Stimulated activated CD4-positive, alpha-beta T cell treated with anti-CD3 and anti-CD28 coated beads, Interleukin-4, amount 100 ng/mL, for 48 hours (primary cell): Measurements from ENCODE around the gene TNFRSF14.
A peak's percentile ranks its signal among the peaks of the same experiment; 100 is the strongest.
"Not testable (repeated sequence)": the region's sequence is repeated elsewhere in the genome, so short reads cannot be mapped to it uniquely, and the experiment has no call there.

Experiments used
- DNase-seq, 2 donors: peaks; one replicate each; pipeline ENCODE4 v3.0.0-alpha.2; 2020; ENCODE audit warnings: low read depth in 2 of 2

The TNFRSF14 gene

GRCh38 chr1:2566101-2567045 is 10.2 kb downstream of the TNFRSF14 start:
- no peak for DNase-seq

- DNase-seq, result no peak
Observed at GRCh38 chr1:2567083-2567679, 11.0 kb downstream of the TNFRSF14 start.

GRCh38 chr1:2568187-2568816 is 12.1 kb downstream of the TNFRSF14 start:
- DNase-seq, result not testable (repeated sequence)

GRCh38 chr1:2569060-2569459 is 12.9 kb downstream of the TNFRSF14 start:
- DNase-seq, result no peak

GRCh38 chr1:2569703-2570102 is 13.5 kb downstream of the TNFRSF14 start:
- not testable (repeated sequence) for DNase-seq

- DNase-seq, result no peak
Observed at GRCh38 chr1:2570332-2570731, 14.2 kb downstream of the TNFRSF14 start.

GRCh38 chr1:2571348-2571747 is 15.2 kb downstream of the TNFRSF14 start:
- no peak for DNase-seq

- DNase-seq, result no peak
Observed at GRCh38 chr1:2573250-2573920, 17.2 kb downstream of the TNFRSF14 start.

GRCh38 chr1:2574350-2574749 is 18.2 kb downstream of the TNFRSF14 start:
- no peak for DNase-seq

GRCh38 chr1:2575801-2576663 is 19.9 kb downstream of the TNFRSF14 start:
- no peak for DNase-seq

- peak in 1 of 2 donors; percentile 32 for DNase-seq
Observed at GRCh38 chr1:2577565-2578075, 21.4 kb downstream of the TNFRSF14 start.

GRCh38 chr1:2578758-2579118 is 22.6 kb downstream of the TNFRSF14 start:
- no peak for DNase-seq

- DNase-seq, result no peak
Observed at GRCh38 chr1:2580691-2581090, 24.5 kb downstream of the TNFRSF14 start.

GRCh38 chr1:2582391-2582790 is 26.2 kb downstream of the TNFRSF14 start:
- DNase-seq, result no peak

- no peak for DNase-seq
Observed at GRCh38 chr1:2583331-2583791, 27.2 kb downstream of the TNFRSF14 start.

GRCh38 chr1:2583871-2584351 is 27.7 kb downstream of the TNFRSF14 start:
- DNase-seq, result no peak

GRCh38 chr1:2584686-2585317 is 28.6 kb downstream of the TNFRSF14 start:
- DNase-seq, result no peak

- peak; percentile 42 to 46 for DNase-seq
Observed at GRCh38 chr1:2585318-2586092, 29.3 kb downstream of the TNFRSF14 start.
